ENCODE results near the gene C4orf51.
A peak's percentile ranks its signal among the peaks of the same experiment; 100 is the strongest.

The C4orf51 gene

GRCh38 chr4:145732001-145732815 is 52.3 kb downstream of the C4orf51 start:
- DNase-seq (ENCODE audit: low spot score), result no peak
- TF ChIP-seq CTCF (IDR thresholded peaks at IDR 0.05; ENCODE audit: borderline replicate concordance, control extremely low read depth, extremely low read depth, insufficient read depth, missing control alignments), result no peak

DNA sequence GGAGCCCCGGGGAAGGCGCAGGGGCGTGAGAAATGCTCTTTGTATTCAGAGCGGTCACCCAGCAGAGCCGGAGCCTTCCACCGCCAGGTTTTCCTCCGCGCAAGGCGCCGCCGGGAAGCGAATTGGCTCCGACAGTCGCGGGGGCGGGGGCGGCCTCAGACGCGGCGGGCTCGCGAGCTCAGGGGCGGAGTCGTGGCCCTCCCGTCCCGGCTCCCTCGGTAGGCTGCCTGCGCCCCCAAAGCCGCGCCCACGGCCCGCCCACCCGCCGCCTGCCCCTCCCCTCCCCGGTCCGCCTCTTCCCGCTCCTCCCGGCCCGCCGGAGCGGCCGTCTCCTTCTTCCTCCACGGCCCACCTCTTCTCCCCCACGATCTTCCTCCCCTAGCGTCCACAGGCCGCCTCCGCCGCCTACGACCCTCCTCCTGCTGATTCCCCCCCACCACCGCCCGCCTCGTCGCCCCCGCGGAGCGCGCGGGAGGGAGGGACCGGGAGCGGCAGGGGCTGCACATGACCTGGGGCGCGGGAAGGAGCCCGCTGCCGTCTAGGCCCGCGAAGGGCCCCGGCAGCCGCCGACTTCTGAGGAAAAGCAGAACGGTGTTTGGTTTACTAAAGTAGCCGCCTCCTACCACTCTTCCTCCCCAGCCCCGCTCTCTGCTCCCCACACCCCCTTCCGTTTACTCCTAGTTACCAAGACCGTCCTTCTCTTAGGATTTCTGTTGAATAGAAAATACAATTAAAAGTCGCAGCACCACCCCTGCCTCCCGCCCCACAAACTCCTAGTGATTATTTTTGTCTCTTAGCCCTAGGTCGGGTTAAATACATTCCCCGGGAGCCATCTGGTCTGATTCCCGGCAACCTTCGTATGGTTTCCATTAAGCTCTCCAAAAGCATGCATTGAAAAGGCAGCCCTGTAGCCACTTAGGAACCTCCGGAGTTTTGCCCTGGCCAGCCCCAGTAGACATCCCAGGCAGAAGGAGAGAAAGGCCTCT is 53.2 kb downstream of the C4orf51 start:
- in situ Hi-C loops (cut with MboI; ENCODE audit: low sequenced_read_pairs, unreplicated experiment), result no loop called here
- no peak for TF ChIP-seq CTCF (IDR thresholded peaks at IDR 0.05; ENCODE audit: borderline replicate concordance, control extremely low read depth, extremely low read depth, insufficient read depth, missing control alignments)
- peak; percentile 95 for DNase-seq (ENCODE audit: low spot score)

More at GRCh38 chr4:145732001-145732815, 52.3 kb downstream of the C4orf51 start:
- in situ Hi-C loops (cut with MboI; ENCODE audit: low sequenced_read_pairs, unreplicated experiment), result no loop called here

- TF ChIP-seq CTCF (IDR thresholded peaks at IDR 0.05; ENCODE audit: borderline replicate concordance, control extremely low read depth, extremely low read depth, insufficient read depth, missing control alignments), result no peak
- DNase-seq (ENCODE audit: low spot score), result no peak
- in situ Hi-C loops (cut with MboI; ENCODE audit: low sequenced_read_pairs, unreplicated experiment), result no loop called here
Measured at GRCh38 chr4:145734031-145734430, 54.1 kb downstream of the C4orf51 start.

DNA sequence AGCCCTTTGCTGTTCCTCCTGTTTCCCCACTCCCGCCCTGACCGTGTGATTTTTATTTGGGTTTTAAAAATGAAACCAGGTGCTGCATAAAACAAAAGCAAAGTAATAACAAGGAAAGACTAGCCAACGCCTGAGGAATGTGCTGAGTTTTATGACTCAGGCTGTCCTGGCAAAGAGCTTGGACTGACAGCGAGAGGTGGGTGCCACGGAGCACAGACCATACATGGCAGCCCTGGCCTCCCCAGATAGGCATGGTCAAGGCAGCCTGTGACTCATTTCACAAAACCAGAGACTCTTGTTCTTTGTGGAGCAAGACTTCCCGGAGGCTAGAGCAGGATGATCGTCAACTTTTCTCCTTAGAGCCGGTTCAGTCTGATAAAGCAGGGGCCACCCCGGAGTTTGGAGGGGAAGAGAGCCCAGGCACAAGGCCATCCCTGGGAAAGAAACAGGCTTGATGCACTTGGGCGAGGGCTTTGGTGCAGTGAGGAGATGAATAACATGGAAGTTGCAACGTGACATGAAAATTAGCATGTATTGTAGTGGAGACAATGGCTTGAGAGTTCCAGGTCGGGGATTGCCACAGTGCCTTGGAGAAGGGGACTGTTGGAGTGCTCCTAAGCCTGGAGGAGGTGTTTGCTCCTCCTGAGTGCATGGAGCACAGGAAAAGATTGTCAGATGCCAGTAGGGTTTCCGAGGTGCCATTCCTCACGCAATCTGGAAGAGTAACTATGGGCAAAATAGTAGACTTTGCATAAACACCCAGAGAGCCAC is 54.8 kb downstream of the C4orf51 start:
- in situ Hi-C loops (cut with MboI; ENCODE audit: low sequenced_read_pairs, unreplicated experiment), result no loop called here
- TF ChIP-seq CTCF (IDR thresholded peaks at IDR 0.05; ENCODE audit: borderline replicate concordance, control extremely low read depth, extremely low read depth, insufficient read depth, missing control alignments), result no peak
- peak; percentile 49 for DNase-seq (ENCODE audit: low spot score)

GRCh38 chr4:145735347-145735675 is 55.4 kb downstream of the C4orf51 start:
- TF ChIP-seq CTCF (IDR thresholded peaks at IDR 0.05; ENCODE audit: borderline replicate concordance, control extremely low read depth, extremely low read depth, insufficient read depth, missing control alignments), result no peak
- no peak for DNase-seq (ENCODE audit: low spot score)

GRCh38 chr4:145735827-145736226 is 55.9 kb downstream of the C4orf51 start:
- no peak for TF ChIP-seq CTCF (IDR thresholded peaks at IDR 0.05; ENCODE audit: borderline replicate concordance, control extremely low read depth, extremely low read depth, insufficient read depth, missing control alignments)
- in situ Hi-C loops (cut with MboI; ENCODE audit: low sequenced_read_pairs, unreplicated experiment), result no loop called here
- DNase-seq (ENCODE audit: low spot score), result no peak

More at GRCh38 chr4:145735347-145735675, 55.4 kb downstream of the C4orf51 start:
- in situ Hi-C loops (cut with MboI; ENCODE audit: low sequenced_read_pairs, unreplicated experiment), result no loop called here

All from GM13976 (cell line).